GM12878 (cell line): ENCODE measurements around the gene PIAS2. TPM values are rescaled to one million over a fixed set of nuclear protein-coding genes. Genes with fewer than 3 reads are reported as not detected.

Experiments used
- BHLHE40 ChIP-seq, 2 experiments: fragments of 450-650 bp in 1 of 2; IDR thresholded peaks; 2 replicates each; pipeline ENCODE4 v1.6.1; 2011 to 2017; ENCODE audit warnings: low read depth in 2 of 2, borderline replicate concordance in 1 of 2, improper control_type of control experiment in 1 of 2, low read length in 1 of 2, mild to moderate bottlenecking in 1 of 2
- CBX5 ChIP-seq: sonication (generic); IDR thresholded peaks from 2 replicates; pipeline ENCODE4 v1.6.1; 2016; ENCODE audit warnings: low read depth, moderate library complexity, mild to moderate bottlenecking, inconsistent platforms
- ESRRA ChIP-seq: IDR thresholded peaks from 2 replicates; pipeline ENCODE4 v1.6.1; 2012; ENCODE audit warnings: mild to moderate bottlenecking, low read length, improper control_type of control experiment
- EZH2 ChIP-seq: IDR thresholded peaks from 2 replicates; pipeline ENCODE4 v1.6.1; 2012; ENCODE audit warnings: low read depth, mild to moderate bottlenecking, control low read depth, inconsistent platforms, low read length, borderline replicate concordance; ENCODE audit not compliant: control insufficient read depth
- FOXM1 ChIP-seq: IDR thresholded peaks from 2 replicates; pipeline ENCODE4 v1.6.1; 2012; ENCODE audit warnings: low read depth, mild to moderate bottlenecking, inconsistent platforms, low read length, moderate library complexity
- HDAC6 ChIP-seq: fragments of 200-600 bp; sonication (generic); IDR thresholded peaks from one replicate; pipeline ENCODE4 v1.8.0; 2017; ENCODE audit warnings: antibody characterized with exemption; ENCODE audit not compliant: unreplicated experiment
- HDGF ChIP-seq: fragments of 450-650 bp; IDR thresholded peaks from 2 replicates; pipeline ENCODE4 v1.6.1; 2016; ENCODE audit warnings: antibody characterized with exemption
- NR2C1 ChIP-seq: fragments of 450-650 bp; IDR thresholded peaks from 2 replicates; pipeline ENCODE4 v1.6.1; 2017; ENCODE audit warnings: antibody characterized with exemption, mild to moderate bottlenecking, moderate library complexity
- NR2C2 ChIP-seq: IDR thresholded peaks from 2 replicates; pipeline ENCODE4 v1.6.1; 2011; ENCODE audit warnings: borderline replicate concordance, low read depth; ENCODE audit not compliant: control insufficient read depth, insufficient read length
- POLR2A ChIP-seq: IDR thresholded peaks from 2 replicates; pipeline ENCODE4 v1.6.1; 2011; ENCODE audit warnings: low read depth, mild to moderate bottlenecking, low read length
- RAD21 ChIP-seq: IDR thresholded peaks from 2 replicates; pipeline ENCODE4 v1.6.1; 2011; ENCODE audit warnings: mild to moderate bottlenecking, low read depth, low read length, moderate library complexity; ENCODE audit not compliant: insufficient read depth
- RCOR1 ChIP-seq: conservative IDR thresholded peaks from 2 replicates; pipeline ENCODE4 v1.6.1; 2012; ENCODE audit warnings: low read depth, low read length, improper control_type of control experiment
- RUNX3 ChIP-seq: IDR thresholded peaks from 2 replicates; pipeline ENCODE4 v1.6.1; 2012; ENCODE audit warnings: low read length, inconsistent platforms
- ZNF207 ChIP-seq: fragments of 450-650 bp; IDR thresholded peaks from 2 replicates; pipeline ENCODE4 v1.6.1; 2014; ENCODE audit warnings: antibody characterized with exemption, mild to moderate bottlenecking, borderline replicate concordance
- ZSCAN29 ChIP-seq: fragments of 450-650 bp; IDR thresholded peaks from 2 replicates; pipeline ENCODE4 v1.6.1; 2017; ENCODE audit warnings: mild to moderate bottlenecking, moderate library complexity
- polyA plus RNA-seq, 11 experiments: library from polyadenylated mRNA; depleted of rRNA in 4 of 11; unstranded in 6 of 11; stranded (reverse) in 5 of 11; fragments of >200 nt; fragmentation: Nextera tagmentation in 4 of 11; fragmentation: Illumina TruSeq in 1 of 11; extraction: Ambion mirVana in 4 of 11; extraction: Trizol in 1 of 11; gene quantifications; 1 replicate in 1 of 11; 2 replicates in 10 of 11; pipeline versions ENCODE4 v1.2.1 to v1.2.3, GENCODE V29; 2011 to 2016; ENCODE audit warnings: inconsistent platforms in 2 of 11, missing spikeins in 2 of 11, low read depth in 1 of 11
- total RNA-seq, 4 experiments: library from RNA; depleted of rRNA in 3 of 4; stranded (reverse); fragments of >200 nt in 3 of 4; fragmentation: Illumina TruSeq in 1 of 4; extraction: Trizol in 1 of 4; gene quantifications; 2 replicates each; pipeline versions ENCODE4 v1.2.1 to v1.2.3, GENCODE V29; 2013 to 2021
- TF ChIP-seq, protein P1 (sequence below): fragments of 450-650 bp; formaldehyde crosslinking; IDR thresholded peaks from 2 replicates; pipeline ENCODE4 v1.4.0; 2022; ENCODE audit warnings: mild to moderate bottlenecking, moderate library complexity
- TF ChIP-seq, protein P2 (sequence below): fragments of 450-650 bp; IDR thresholded peaks from 2 replicates; pipeline ENCODE4 v1.6.1; 2017; ENCODE audit warnings: borderline replicate concordance
- TF ChIP-seq, protein P3 (sequence below): fragments of 450-650 bp; IDR thresholded peaks from 2 replicates; pipeline ENCODE4 v1.6.1; 2017; ENCODE audit warnings: low read depth, mild to moderate bottlenecking, moderate library complexity
- TF ChIP-seq, protein P4 (sequence below): fragments of 450-650 bp; IDR thresholded peaks from 2 replicates; pipeline ENCODE4 v1.6.1; 2017; ENCODE audit warnings: mild to moderate bottlenecking, moderate library complexity

Gene PIAS2
- total and polyA plus RNA-seq, 10 of the 15 experiments (the other 5 are each of a cell fraction or from before 2014, with no cell fraction given): 4.0 to 31.8 (median 22.4) TPM

DNA sequence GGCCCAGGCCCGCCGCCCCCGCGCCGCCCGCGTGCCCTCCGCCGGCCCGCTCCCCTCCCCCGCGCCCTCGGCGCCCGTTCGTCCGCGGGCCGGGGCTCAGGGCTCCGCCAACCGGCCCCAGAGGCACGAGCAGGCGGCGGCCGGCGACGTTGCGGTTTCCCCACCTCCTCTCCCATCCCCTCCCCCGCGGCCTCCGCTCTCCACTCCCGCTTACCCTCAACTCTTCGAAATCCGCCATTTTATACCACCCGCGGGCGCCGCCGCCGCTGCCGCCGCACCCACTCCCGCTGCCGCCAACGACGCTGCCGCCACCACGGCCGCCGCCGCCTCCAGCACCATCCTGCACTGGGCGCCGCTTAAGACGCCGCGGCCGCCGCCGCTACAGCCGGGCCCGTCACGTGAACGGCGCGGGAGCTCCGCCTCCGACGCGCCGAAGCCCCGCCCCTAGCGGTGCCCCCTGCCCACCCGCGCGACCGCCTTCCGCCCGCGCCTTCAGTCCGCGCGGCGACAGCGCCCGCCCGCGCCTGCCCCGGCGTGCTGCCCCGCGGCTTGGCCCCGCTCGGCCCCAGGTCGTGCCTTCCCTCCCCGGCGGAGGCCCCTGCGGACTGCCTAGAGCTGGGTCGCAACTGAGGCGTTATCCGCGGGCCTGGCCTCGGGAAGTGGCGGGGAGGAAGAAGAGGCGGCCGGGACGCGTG lies at the start of gene PIAS2, which contains the start of gene KATNAL2 (continued):
- TF ChIP-seq, protein P1, sequence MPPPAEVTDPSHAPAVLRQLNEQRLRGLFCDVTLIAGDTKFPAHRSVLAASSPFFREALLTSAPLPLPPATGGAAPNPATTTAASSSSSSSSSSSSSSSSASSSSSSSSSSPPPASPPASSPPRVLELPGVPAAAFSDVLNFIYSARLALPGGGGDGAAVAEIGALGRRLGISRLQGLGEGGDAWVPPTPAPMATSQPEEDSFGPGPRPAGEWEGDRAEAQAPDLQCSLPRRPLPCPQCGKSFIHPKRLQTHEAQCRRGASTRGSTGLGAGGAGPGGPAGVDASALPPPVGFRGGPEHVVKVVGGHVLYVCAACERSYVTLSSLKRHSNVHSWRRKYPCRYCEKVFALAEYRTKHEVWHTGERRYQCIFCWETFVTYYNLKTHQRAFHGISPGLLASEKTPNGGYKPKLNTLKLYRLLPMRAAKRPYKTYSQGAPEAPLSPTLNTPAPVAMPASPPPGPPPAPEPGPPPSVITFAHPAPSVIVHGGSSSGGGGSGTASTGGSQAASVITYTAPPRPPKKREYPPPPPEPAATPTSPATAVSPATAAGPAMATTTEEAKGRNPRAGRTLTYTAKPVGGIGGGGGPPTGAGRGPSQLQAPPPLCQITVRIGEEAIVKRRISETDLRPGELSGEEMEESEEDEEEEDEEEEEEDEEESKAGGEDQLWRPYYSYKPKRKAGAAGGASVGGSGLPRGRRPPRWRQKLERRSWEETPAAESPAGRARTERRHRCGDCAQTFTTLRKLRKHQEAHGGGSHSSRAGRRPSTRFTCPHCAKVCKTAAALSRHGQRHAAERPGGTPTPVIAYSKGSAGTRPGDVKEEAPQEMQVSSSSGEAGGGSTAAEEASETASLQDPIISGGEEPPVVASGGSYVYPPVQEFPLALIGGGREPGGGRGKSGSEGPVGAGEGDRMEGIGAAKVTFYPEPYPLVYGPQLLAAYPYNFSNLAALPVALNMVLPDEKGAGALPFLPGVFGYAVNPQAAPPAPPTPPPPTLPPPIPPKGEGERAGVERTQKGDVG: no peak
- no peak for TF ChIP-seq ZSCAN29
- TF ChIP-seq ESRRA: no peak
- TF ChIP-seq POLR2A: peak; percentile 97
- TF ChIP-seq EZH2: no peak
- no peak for TF ChIP-seq FOXM1
- no peak for TF ChIP-seq CBX5
- peak; percentile 64 for TF ChIP-seq RUNX3
- TF ChIP-seq BHLHE40 (IDR thresholded peaks at IDR 0.05; ENCODE audit: borderline replicate concordance in 1 of 2, low read depth in 2 of 2, low read length in 1 of 2): peak; percentile 93 to 98
- TF ChIP-seq, protein P2, sequence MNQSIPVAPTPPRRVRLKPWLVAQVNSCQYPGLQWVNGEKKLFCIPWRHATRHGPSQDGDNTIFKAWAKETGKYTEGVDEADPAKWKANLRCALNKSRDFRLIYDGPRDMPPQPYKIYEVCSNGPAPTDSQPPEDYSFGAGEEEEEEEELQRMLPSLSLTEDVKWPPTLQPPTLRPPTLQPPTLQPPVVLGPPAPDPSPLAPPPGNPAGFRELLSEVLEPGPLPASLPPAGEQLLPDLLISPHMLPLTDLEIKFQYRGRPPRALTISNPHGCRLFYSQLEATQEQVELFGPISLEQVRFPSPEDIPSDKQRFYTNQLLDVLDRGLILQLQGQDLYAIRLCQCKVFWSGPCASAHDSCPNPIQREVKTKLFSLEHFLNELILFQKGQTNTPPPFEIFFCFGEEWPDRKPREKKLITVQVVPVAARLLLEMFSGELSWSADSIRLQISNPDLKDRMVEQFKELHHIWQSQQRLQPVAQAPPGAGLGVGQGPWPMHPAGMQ: no peak
- TF ChIP-seq HDGF: no peak
- TF ChIP-seq, protein P3, sequence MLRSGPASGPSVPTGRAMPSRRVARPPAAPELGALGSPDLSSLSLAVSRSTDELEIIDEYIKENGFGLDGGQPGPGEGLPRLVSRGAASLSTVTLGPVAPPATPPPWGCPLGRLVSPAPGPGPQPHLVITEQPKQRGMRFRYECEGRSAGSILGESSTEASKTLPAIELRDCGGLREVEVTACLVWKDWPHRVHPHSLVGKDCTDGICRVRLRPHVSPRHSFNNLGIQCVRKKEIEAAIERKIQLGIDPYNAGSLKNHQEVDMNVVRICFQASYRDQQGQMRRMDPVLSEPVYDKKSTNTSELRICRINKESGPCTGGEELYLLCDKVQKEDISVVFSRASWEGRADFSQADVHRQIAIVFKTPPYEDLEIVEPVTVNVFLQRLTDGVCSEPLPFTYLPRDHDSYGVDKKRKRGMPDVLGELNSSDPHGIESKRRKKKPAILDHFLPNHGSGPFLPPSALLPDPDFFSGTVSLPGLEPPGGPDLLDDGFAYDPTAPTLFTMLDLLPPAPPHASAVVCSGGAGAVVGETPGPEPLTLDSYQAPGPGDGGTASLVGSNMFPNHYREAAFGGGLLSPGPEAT: no peak
- TF ChIP-seq, protein P4, sequence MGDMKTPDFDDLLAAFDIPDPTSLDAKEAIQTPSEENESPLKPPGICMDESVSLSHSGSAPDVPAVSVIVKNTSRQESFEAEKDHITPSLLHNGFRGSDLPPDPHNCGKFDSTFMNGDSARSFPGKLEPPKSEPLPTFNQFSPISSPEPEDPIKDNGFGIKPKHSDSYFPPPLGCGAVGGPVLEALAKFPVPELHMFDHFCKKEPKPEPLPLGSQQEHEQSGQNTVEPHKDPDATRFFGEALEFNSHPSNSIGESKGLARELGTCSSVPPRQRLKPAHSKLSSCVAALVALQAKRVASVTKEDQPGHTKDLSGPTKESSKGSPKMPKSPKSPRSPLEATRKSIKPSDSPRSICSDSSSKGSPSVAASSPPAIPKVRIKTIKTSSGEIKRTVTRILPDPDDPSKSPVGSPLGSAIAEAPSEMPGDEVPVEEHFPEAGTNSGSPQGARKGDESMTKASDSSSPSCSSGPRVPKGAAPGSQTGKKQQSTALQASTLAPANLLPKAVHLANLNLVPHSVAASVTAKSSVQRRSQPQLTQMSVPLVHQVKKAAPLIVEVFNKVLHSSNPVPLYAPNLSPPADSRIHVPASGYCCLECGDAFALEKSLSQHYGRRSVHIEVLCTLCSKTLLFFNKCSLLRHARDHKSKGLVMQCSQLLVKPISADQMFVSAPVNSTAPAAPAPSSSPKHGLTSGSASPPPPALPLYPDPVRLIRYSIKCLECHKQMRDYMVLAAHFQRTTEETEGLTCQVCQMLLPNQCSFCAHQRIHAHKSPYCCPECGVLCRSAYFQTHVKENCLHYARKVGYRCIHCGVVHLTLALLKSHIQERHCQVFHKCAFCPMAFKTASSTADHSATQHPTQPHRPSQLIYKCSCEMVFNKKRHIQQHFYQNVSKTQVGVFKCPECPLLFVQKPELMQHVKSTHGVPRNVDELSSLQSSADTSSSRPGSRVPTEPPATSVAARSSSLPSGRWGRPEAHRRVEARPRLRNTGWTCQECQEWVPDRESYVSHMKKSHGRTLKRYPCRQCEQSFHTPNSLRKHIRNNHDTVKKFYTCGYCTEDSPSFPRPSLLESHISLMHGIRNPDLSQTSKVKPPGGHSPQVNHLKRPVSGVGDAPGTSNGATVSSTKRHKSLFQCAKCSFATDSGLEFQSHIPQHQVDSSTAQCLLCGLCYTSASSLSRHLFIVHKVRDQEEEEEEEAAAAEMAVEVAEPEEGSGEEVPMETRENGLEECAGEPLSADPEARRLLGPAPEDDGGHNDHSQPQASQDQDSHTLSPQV: no peak
- TF ChIP-seq NR2C2: no peak
- TF ChIP-seq HDAC6: no peak
- no peak; the same call in 1 of the 2 replicates for TF ChIP-seq ZNF207
- TF ChIP-seq RCOR1: no peak
- 0 out of 2 replicates have a peak, but pooled peaks have one; percentile 13 for TF ChIP-seq NR2C1
- peak; percentile 53; the same call in 1 of the 2 replicates for TF ChIP-seq RAD21
